ENCODE data around the gene CD86. TPM values are rescaled to one million over a fixed set of nuclear protein-coding genes. Genes with fewer than 3 reads are reported as not detected.

CD86 gene
- total and polyA plus RNA-seq, 7 donors, result 0.16 to 1.4 (median 0.71) TPM

DNA sequence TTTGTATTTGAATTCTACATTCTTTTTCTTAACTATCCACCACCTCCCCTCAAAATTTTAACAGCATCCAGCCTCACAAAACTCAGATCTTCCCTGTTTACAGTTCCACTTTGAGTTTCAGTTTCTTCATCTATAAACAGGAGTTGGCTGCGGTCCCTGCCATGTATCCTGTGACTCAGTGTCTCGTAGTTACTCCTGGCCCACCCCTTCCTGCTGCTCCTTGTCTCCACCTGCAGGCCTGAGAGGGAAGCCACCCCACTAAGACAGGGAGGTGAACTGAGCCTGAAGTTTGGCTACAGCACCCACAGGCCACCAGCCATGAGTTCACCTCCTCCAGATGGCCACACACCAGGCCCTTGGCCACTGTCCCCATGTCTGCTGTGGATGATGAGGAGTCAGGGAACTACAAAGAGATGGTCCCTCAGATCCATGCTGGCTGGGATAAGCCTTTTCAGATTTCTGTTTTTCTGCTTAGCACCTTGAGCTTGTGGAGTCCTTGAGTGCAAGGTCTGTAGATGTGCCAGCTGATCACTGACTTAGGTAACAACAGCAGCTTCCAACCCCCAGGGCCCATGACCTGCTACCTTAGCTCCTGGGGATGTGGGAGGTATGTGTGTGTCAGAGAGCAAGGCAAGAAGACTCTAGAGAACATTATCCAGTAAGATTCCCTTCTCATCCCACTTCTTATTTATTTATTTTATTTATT lies 37.5 kb downstream of the CD86 start:
- no peaks in the 10 kb centered on the region for H3K36me3 ChIP-seq (ENCODE audit: insufficient read depth in 1 of 2, low read depth in 1 of 2)
- H3K4me3 ChIP-seq, result no peak overlapping the region
- H3K27me3 ChIP-seq (ENCODE audit: insufficient read depth in 3 of 3, low read length in 2 of 3), result no peaks in the 10 kb centered on the region
- no peaks in the 10 kb centered on the region for H3K9me3 ChIP-seq
- H3K27ac ChIP-seq, result no peak overlapping the region
- ATAC-seq (no peak), DNase-seq (peak in 1 of 2 donors; percentile 24)
- H3K4me1 ChIP-seq, result no peaks in the 10 kb centered on the region
- intact Hi-C loops (cut with DNase I), result no loop called here
- TF ChIP-seq CTCF (IDR thresholded peaks at IDR 0.05), result no peak
- 51 to 70% (median 52%) methylated on average over 2 of the region's 2 CpGs for WGBS, 3 donors

- ATAC-seq (no peak), DNase-seq (no peak)
- Histone ChIP-seq H3K9me3 (no peaks in the 10 kb centered on the region), H3K4me3 (no peak overlapping the region), H3K4me1 (no peaks in the 10 kb centered on the region), H3K36me3 (ENCODE audit: insufficient read depth in 1 of 2, low read depth in 1 of 2) (no peaks in the 10 kb centered on the region), H3K27ac (no peak overlapping the region), H3K27me3 (ENCODE audit: insufficient read depth in 3 of 3, low read length in 2 of 3) (peaks cover 0 to 2% (median 2%) of the 10 kb centered on the region in 3 donors)
- 66 to 75% (median 70%) methylated on average over 4 of the region's 4 CpGs for WGBS, 3 donors
- intact Hi-C loops (cut with DNase I), result no loop called here
- TF ChIP-seq CTCF (IDR thresholded peaks at IDR 0.05), result no peak
These were observed 39.0 kb downstream of the CD86 start for GRCh38 chr3:122094125-122094524.

DNA sequence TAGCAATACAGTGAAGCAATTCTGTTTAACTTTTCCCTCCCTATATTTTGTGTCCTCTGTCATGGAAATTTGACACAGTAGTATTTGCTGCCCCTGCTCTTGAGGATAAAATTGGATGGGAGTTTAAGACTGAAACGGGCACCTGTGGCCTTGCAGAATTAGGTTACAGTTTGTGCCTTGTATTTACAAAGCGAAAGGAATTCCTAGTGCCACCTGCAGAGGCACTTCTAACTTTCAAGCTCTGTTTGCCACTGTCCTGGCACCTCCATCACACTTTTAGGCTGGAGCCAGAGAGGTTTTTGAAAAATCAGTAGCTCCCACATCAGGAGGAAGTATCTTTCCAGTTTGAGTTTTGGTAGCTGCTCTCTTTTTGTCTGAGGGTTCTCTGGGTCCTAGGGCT lies 39.5 kb downstream of the CD86 start:
- intact Hi-C loops (cut with DNase I), result no loop called here
- Histone ChIP-seq H3K4me1 (no peaks in the 10 kb centered on the region), H3K27ac (no peak overlapping the region), H3K36me3 (ENCODE audit: insufficient read depth in 1 of 2, low read depth in 1 of 2) (no peaks in the 10 kb centered on the region), H3K4me3 (no peak overlapping the region), H3K9me3 (no peaks in the 10 kb centered on the region), H3K27me3 (ENCODE audit: insufficient read depth in 3 of 3, low read length in 2 of 3) (peaks cover 0 to 3% (median 2%) of the 10 kb centered on the region in 3 donors)
- no peak for TF ChIP-seq CTCF (IDR thresholded peaks at IDR 0.05)
- DNase-seq, result no peak
- 27 to 48% (median 42%) methylated on average over 2 of the region's 2 CpGs for WGBS, 3 donors
- ATAC-seq, result no peak

DNA sequence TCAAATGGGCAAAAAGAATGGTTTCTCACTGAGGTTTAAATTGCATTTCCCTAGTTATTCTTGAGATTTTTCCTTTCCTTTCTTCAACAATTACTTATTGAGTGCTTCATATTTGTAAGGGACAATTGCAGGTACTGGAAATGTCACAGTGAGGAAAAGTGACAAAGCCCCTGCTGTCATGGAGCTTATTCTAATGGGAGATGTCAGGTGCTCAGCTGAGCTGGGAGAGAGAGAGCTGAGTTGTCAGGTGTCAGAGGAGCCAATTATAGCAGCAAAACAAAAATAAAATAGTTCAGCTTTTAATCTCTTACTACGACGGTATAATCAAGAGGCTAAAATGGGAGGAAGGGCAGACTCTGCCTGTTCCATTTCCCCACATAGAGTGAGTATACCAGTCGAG lies 42.0 kb downstream of the CD86 start:
- TF ChIP-seq CTCF (IDR thresholded peaks at IDR 0.05), result no peak
- peaks cover 0 to 3% (median 2%) of the 10 kb centered on the region in 3 donors for H3K27me3 ChIP-seq (ENCODE audit: insufficient read depth in 3 of 3, low read length in 2 of 3)
- DNase-seq (no peak), ATAC-seq (no peak)
- no peak overlapping the region for H3K4me3 ChIP-seq
- H3K9me3 ChIP-seq, result no peaks in the 10 kb centered on the region
- 22 to 29% (median 22%) methylated on average over 3 of the region's 3 CpGs for WGBS, 3 donors
- intact Hi-C loops (cut with DNase I), result no loop called here
- H3K36me3 ChIP-seq (ENCODE audit: insufficient read depth in 1 of 2, low read depth in 1 of 2), result no peaks in the 10 kb centered on the region
- no peaks in the 10 kb centered on the region for H3K4me1 ChIP-seq
- no peak overlapping the region for H3K27ac ChIP-seq

DNA sequence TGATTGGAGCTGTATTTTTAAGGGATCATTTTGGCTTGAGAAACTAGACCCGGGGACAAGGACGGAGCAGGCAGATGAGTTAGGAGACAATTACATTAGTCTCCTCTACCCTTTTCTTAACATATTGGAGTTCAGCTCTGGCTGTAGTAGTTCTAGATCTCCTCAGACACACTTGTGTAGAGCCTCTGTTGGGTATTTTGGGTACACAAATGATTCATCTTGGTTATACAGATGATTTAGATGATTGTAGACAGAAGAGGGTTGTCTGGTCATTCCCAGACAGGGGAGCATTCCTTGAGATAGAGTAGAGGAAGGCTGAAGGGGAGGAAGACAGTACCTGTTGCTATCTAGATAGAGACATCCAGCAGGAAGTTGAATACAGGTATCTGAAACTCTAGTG lies 43.4 kb downstream of the CD86 start:
- no peaks in the 10 kb centered on the region for H3K36me3 ChIP-seq (ENCODE audit: insufficient read depth in 1 of 2, low read depth in 1 of 2)
- no peak overlapping the region for H3K4me3 ChIP-seq
- ATAC-seq (no peak), DNase-seq (no peak)
- H3K9me3 ChIP-seq, result no peaks in the 10 kb centered on the region
- no peak overlapping the region for H3K27ac ChIP-seq
- H3K4me1 ChIP-seq, result no peaks in the 10 kb centered on the region
- 82 to 84% (median 84%) methylated on average over 2 of the region's 2 CpGs for WGBS, 3 donors
- TF ChIP-seq CTCF (IDR thresholded peaks at IDR 0.05), result no peak
- intact Hi-C loops (cut with DNase I), result no loop called here
- peaks cover 0 to 3% (median 2%) of the 10 kb centered on the region in 3 donors for H3K27me3 ChIP-seq (ENCODE audit: insufficient read depth in 3 of 3, low read length in 2 of 3)

Data from psoas muscle (tissue), 8 donors.